ENCODE measurements around the gene ALDH9A1.

DNA sequence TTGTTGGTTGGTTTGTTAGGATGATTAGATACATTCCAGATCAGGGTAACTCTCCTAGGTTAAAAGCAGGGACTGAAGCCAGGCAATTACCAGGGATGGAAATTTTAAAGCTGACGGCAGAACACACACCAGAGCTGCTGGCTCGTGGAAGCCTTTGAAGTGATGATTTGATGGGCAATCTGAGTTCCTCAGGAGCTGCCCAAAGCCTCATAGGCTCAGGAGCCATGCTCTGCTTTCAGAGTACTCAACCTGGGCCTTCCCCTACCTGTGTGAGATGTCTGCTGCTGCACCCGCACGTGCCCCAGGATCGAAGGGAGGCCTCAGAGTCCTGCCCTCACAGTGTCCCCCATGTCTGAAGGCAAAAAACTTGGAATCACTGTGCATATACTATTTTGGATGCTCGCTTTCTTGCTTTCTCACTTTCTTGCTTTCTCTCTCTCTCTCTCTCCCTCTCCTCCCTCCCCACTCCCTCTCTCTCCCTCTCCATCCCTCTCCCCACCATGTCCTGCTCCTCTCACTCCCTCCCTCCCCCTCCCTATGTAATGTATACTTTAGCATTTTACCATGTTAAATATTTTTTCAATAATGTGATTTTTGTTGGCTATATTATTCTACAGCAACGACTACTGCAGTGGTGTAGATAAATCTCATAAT lies 49.3 kb downstream of the ALDH9A1 start:
- TF ChIP-seq, protein P1, sequence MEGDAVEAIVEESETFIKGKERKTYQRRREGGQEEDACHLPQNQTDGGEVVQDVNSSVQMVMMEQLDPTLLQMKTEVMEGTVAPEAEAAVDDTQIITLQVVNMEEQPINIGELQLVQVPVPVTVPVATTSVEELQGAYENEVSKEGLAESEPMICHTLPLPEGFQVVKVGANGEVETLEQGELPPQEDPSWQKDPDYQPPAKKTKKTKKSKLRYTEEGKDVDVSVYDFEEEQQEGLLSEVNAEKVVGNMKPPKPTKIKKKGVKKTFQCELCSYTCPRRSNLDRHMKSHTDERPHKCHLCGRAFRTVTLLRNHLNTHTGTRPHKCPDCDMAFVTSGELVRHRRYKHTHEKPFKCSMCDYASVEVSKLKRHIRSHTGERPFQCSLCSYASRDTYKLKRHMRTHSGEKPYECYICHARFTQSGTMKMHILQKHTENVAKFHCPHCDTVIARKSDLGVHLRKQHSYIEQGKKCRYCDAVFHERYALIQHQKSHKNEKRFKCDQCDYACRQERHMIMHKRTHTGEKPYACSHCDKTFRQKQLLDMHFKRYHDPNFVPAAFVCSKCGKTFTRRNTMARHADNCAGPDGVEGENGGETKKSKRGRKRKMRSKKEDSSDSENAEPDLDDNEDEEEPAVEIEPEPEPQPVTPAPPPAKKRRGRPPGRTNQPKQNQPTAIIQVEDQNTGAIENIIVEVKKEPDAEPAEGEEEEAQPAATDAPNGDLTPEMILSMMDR (IDR thresholded peaks at IDR 0.05): no peak
- no peak for TF ChIP-seq POLR2AphosphoS5 (IDR thresholded peaks at IDR 0.05)
- TF ChIP-seq EP300 (IDR thresholded peaks at IDR 0.05): no peak

All from gastroesophageal sphincter (tissue), 3 donors.